ENCODE results near the gene SHF.

The SHF gene

DNA sequence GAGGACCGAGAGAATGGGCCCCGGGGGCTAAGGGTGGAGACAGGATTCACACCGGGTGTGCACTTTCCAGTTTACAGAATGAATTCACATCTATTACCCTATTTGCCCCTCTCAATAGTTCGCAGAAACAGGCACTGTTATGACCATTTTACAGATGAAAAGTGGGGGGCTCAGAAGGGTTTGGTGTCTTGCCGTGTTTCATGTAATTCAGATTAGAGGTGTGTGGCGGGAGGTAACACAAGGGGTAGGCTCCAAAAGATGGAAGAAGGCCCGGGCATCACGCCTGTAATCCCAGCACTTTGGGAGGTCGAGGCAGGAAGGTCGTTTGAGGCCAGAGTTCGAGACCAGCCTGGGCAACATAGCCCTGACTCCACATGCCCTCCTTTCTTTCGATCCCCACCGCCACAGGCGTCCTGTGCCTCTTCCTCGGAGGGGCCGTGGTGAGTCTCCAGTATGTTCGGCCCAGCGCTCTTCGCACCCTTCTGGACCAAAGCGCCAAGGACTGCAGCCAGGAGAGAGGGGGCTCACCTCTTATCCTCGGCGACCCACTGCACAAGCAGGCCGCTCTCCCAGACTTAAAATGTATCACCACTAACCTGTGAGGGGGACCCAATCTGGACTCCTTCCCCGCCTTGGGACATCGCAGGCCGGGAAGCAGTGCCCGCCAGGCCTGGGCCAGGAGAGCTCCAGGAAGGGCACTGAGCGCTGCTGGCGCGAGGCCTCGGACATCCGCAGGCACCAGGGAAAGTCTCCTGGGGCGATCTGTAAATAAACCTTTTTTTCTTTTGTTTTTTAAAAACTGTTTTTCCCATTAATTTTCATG lies 70.2 kb downstream of the SHF start:
- H3K27me3 ChIP-seq (ENCODE audit: insufficient read depth, low read length) = peaks cover 100% of the 10 kb centered on the region

More for the DNA sequence above, 70.2 kb downstream of the SHF start:
- H3K9ac ChIP-seq (ENCODE audit: low read depth, low read length) = no peak overlapping the region
- H3K4me3 ChIP-seq (ENCODE audit: low read length) = peak overlapping the region; percentile 54
- no peaks in the 10 kb centered on the region; the same call in 1 of the 2 replicates for H3K4me1 ChIP-seq (ENCODE audit: insufficient read depth, low read length)
- H3K36me3 ChIP-seq (ENCODE audit: insufficient read depth, low read depth, low read length) = no peaks in the 10 kb centered on the region
- H3K27ac ChIP-seq (ENCODE audit: low read length) = no peak overlapping the region
- H3K9me3 ChIP-seq (ENCODE audit: insufficient read depth, low read depth, low read length) = peaks cover 8% of the 10 kb centered on the region; the same call in 1 of the 2 replicates

All from iPS-20b (cell line).